ENCODE results near the gene CFAP299. TPM values are rescaled to one million over a fixed set of nuclear protein-coding genes. Genes with fewer than 3 reads are reported as not detected.

Gene CFAP299
- total and polyA plus RNA-seq, 2 of the 13 experiments (the other 11 are each of a cell fraction or from before 2014, with no cell fraction given) = not detected

- TF ChIP-seq ZNF747 (CRISPR knock-in tag; IDR thresholded peaks at IDR 0.05; ENCODE audit: borderline replicate concordance) = no peak
- no peak for TF ChIP-seq CREBL2 (CRISPR knock-in tag; IDR thresholded peaks at IDR 0.05; ENCODE audit: borderline replicate concordance)
Measured at GRCh38 chr4:80307183-80307735, 28.3 kb upstream of the CFAP299 start (continued).

GRCh38 chr4:80307774-80308465 lies 27.6 kb upstream of the CFAP299 start:
- H3K4me2 ChIP-seq (ENCODE audit: low read depth, low read length) = no peak overlapping the region
- no peak for FAIRE-seq
- no TSS peak for BruUV-seq (replicated peaks)
- H2AFZ ChIP-seq (ENCODE audit: low read length) = no peak overlapping the region
- ATAC-seq = no peak
- no peak overlapping the region for H3K4me3 ChIP-seq (replicated peaks in 1 of 3; ENCODE audit: insufficient read depth in 1 of 3, low read depth in 2 of 3, low read length in 3 of 3)
- no peaks in the 10 kb centered on the region for H3K9me3 ChIP-seq (ENCODE audit: low read length)
- no peaks in the 10 kb centered on the region; a peak in 1 of 5 replicates for H3K27me3 ChIP-seq (ENCODE audit: control insufficient read depth in 1 of 2, insufficient read depth in 2 of 2, low read length in 2 of 2)
- no peaks in the 10 kb centered on the region for H3K4me1 ChIP-seq (ENCODE audit: insufficient read depth, low read length)
- no peak overlapping the region for H3K27ac ChIP-seq (ENCODE audit: extremely low read length, insufficient read depth, low read length)
- intact Hi-C loops (cut with micrococcal nuclease; ENCODE audit: unreplicated experiment) = no loop called here
- no peaks in the 10 kb centered on the region for H3K79me2 ChIP-seq (ENCODE audit: insufficient read depth, low read length)
- H3K9ac ChIP-seq (ENCODE audit: insufficient read depth, low read depth, low read length) = no peak overlapping the region
- ChIA-PET POLR2A (no interaction called here), CTCF (ENCODE audit: low intra/inter-chr PET ratio, low total read pairs) (no interaction called here)
- in situ Hi-C loops (cut with HindIII; ENCODE audit: extremely low pct_ligation_motif_present, low pct_unique_long_range_greater_than_20kb) = no loop called here
- no peak for TF ChIP-seq ATM (IDR thresholded peaks at IDR 0.05; ENCODE audit: borderline replicate concordance)
- H3K36me3 ChIP-seq (replicated peaks in 1 of 2; ENCODE audit: control insufficient read depth in 1 of 2, insufficient read depth in 2 of 2, low read length in 2 of 2) = no peaks in the 10 kb centered on the region
- 26% methylated on average over 10 of the region's 10 CpGs for WGBS (ENCODE audit: low lambda C conversion rate)
- DNase-seq (ENCODE audit: low spot score) = no peak
- H4K20me1 ChIP-seq (ENCODE audit: insufficient read depth, low read length) = no peaks in the 10 kb centered on the region

GRCh38 chr4:80308466-80308822 lies 27.1 kb upstream of the CFAP299 start:
- Histone ChIP-seq H3K79me2 (ENCODE audit: insufficient read depth, low read length) (no peaks in the 10 kb centered on the region), H3K9ac (ENCODE audit: insufficient read depth, low read depth, low read length) (no peak overlapping the region), H3K27ac (ENCODE audit: extremely low read length, insufficient read depth, low read length) (no peak overlapping the region), H3K27me3 (ENCODE audit: control insufficient read depth in 1 of 2, insufficient read depth in 2 of 2, low read length in 2 of 2) (no peaks in the 10 kb centered on the region; a peak in 1 of 5 replicates), H3K4me3 (replicated peaks in 1 of 3; ENCODE audit: insufficient read depth in 1 of 3, low read depth in 2 of 3, low read length in 3 of 3) (no peak overlapping the region), H3K36me3 (replicated peaks in 1 of 2; ENCODE audit: control insufficient read depth in 1 of 2, insufficient read depth in 2 of 2, low read length in 2 of 2) (no peaks in the 10 kb centered on the region), H3K4me1 (ENCODE audit: insufficient read depth, low read length) (no peaks in the 10 kb centered on the region), H2AFZ (ENCODE audit: low read length) (no peak overlapping the region), H3K9me3 (ENCODE audit: low read length) (no peaks in the 10 kb centered on the region), H4K20me1 (ENCODE audit: insufficient read depth, low read length) (no peaks in the 10 kb centered on the region), H3K4me2 (ENCODE audit: low read depth, low read length) (no peak overlapping the region)
- WGBS (ENCODE audit: low lambda C conversion rate) = 0% methylated on average over 4 of the region's 4 CpGs
- no peak for FAIRE-seq
- no peak for DNase-seq (ENCODE audit: low spot score)
- no TSS peak for BruUV-seq (replicated peaks)
- intact Hi-C loops (cut with micrococcal nuclease; ENCODE audit: unreplicated experiment) (no loop called here), in situ Hi-C loops (cut with HindIII; ENCODE audit: extremely low pct_ligation_motif_present, low pct_unique_long_range_greater_than_20kb) (no loop called here)
- no peak for ATAC-seq
- TF ChIP-seq ZNF24 (IDR thresholded peaks at IDR 0.05) = no peak
- no peak for TF ChIP-seq HOXA7 (CRISPR knock-in tag; IDR thresholded peaks at IDR 0.05)
- TF ChIP-seq ZNF616 (CRISPR knock-in tag; IDR thresholded peaks at IDR 0.05; ENCODE audit: low read depth) = no peak
- no peak for TF ChIP-seq JDP2 (CRISPR knock-in tag; IDR thresholded peaks at IDR 0.05; ENCODE audit: borderline replicate concordance)
- TF ChIP-seq TCF7 (IDR thresholded peaks at IDR 0.05; ENCODE audit: low read depth) = no peak
- ChIA-PET POLR2A (no interaction called here), CTCF (ENCODE audit: low intra/inter-chr PET ratio, low total read pairs) (no interaction called here)

All from HepG2 (cell line).